Stimulated activated CD8-positive, alpha-beta memory T cell treated with anti-CD3 and anti-CD28 coated beads, Interleukin-4, amount 100 ng/mL, for 4 hours (primary cell): ENCODE data around the gene LRRC63.
"Not testable (repeated sequence)": the region's sequence is repeated elsewhere in the genome, so short reads cannot be mapped to it uniquely, and the experiment has no call there.

Source experiments
- DNase-seq, 2 donors: peaks; one replicate each; pipeline ENCODE4 v3.0.0-alpha.2; 2020; ENCODE audit warnings: low read depth in 2 of 2, low spot score in 1 of 2

The LRRC63 gene, protein sequence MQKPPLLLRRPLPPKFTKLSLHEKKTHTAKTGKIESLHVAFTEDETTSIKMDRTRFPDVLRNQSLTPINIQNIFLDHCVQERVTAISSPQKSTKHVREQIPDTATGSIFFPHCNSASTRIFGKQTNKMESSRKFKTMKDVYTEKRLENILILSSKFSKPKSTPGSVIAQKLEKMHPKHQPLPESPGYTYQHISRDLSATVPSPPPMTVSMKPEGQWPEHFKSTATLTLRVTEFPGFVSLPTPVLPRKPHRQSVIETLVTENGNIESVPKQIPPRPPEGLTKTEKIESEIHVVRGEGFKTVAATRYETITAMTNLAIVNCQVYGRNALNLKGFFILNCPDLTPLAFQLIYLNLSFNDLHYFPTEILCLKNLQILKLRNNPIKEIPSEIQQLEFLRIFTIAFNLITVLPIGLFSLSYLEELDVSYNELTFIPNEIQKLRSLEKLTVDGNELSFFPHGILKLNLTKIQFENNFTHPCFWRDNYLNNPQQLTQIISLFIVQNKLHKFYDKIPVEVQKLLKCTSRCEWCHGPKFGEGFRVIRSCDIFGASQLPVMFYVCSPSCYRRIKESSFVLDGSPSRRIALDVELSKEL

DNA sequence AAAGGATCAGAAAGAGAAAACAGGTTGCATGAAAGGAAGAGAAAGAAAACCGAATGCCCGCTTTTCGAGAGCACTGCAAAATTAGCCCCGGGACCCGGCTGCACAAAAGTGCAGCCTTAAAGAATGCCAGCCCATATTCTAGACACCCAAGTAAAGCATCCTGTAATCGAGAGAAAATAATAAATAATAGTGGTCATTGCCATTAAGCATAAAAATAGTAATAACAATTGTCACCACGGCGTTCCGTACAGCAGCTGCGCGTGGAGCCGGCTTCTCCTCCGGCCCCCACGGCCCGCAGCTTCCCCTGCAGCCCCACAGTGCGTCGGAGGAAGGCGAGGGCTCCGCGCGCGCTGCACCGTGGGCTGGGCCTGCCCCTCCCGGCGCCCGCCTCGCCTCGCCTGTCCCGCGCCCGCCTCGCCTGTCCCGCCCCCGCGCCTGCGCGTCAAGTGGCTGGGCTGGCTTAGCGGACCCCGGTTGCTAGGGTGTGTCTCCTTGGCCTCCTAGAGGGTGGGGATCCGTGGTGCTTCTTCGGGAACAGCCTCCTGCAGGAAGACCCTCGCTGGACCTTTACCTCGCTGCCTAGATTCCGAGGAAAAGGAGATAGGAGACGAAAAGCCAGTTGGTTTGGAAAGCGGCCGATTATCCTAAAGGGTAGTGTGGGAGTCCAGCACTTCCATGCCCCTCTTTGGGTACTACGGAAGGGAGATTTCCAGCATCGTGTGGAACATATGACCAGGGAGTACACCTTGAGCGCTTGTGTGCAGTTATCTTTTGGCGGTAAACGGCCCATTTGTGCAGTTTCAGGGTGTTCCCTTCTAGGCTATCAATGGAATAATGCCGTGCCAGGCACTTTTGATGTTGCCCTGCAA, at the start of gene LRRC63:
Gene LRRC63, plus strand, starts transcription at position 446 of the 869 bp plus-strand sequence. CDS start 1,107 bp downstream, outside the sequence.
- peak; percentile 71 for DNase-seq

DNA sequence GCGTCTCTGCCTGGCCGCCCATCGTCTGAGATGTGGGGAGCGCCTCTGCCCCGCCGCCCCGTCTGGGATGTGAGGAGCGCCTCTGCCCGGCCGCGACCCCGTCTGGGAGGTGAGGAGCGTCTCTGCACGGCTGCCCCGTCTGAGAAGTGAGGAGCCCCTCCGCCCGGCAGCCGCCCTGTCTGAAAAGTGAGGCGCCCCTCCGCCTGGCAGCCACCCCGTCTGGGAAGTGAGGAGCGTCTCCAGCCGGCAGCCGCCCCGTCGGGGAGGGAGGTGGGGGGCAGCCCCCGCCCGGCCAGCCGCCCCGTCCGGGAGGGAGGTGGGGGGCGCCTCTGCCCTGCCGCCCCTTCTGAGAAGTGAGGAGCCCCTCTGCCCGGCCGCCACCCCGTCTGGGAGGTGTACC, 49.0 kb upstream of the LRRC63 start:
- DNase-seq: not testable (repeated sequence)

DNA sequence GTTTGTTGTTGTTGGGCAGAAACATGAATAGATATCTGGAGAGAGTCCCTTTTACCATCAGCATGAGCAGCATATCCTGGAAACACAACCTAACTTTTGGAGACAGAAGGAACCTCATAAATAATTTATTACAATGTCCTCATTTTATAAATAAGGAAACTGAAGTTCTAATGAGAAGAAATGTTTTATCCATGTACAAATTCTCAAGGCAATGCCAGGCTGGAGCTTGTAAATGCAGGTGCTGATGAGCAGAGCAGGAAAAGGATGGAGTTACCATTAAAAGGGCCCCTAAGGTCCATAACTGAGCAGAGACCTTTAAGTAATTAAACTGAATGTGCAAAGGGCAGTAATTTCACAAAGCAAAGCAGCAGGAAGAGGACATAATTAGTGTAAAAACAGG, 47.1 kb upstream of the LRRC63 start:
- no peak for DNase-seq

DNA sequence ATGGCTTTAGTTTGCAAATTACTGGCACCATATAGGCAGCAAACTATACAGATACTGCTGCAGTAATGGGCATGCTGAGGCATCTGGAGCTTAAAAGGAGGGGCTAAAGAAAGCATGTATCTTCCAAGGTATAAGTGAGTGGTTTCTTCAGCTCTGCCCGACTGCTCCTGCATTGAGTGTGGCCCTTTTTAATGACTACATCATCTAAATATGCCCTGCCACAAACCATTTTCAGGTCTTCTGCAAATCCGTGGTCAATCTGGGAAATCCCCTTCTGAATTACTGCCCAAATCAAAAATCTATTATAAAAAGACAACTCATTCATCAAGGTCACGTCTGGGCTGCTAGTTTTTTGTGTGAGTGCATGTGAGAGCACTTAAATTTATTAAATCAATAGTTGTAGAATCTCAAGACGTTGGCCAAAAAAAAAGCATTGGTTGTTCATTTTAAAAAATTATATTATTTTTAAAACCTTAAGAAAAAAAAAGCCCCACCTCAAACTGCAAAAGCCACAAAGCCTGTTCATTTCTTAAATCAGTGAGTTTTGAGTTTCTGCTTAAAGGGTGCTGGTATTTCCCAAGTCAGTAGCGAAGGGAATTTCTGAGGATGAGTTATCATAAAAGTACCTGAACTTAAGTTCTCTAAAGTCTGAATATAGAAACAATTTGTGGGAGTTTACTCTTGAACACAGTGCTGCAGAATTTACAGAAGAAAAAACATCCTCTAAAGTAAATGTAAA, 46.1 kb upstream of the LRRC63 start:
- no peak for DNase-seq

DNA sequence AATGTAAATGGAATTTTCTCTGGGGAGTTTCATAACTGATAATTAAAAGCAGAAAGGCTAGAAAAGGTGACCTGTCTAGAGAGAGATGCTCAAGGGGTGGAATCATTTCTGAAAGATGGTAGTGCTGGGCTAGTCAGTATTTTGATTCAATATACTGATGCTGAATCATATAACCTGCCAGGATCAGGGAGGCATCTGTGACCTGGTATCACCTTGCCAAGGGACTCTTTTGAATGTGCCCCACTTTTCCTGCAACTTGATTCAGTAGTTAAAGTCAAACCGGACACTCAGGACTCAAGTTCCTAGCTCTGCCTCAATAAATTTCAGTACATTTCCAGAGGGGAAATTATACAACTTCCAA, 45.5 kb upstream of the LRRC63 start:
- no peak for DNase-seq

DNA sequence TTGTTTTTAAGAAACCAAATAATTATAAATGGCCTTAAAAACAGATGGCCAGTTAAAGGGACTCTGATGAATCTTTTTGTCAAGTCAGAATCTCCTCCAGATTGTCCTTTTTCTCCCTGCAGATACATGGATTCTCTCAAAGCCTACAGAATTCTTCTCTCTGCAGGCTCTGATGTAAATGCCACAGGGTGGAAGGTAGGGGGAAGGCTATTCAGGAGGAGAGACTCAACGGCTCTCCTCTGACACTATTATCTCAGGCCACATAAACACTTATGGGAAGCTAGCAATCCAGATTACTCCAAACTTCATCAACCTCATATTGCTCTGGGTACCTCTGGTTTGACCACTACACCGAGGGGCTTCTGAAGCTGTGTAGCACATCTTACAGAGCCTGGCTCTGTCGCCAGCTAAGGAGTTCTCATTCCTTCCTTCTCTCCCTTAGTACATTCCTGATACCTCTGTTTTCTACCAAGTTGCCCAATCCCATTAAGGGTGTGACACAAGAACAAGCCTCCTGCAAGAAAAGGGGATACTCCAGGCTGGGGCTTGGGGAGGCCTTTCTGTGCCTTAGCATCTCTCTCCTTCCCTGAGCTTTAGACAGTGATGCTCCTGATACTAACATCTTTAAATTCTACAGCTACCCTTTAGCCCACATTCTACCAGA, 44.6 kb upstream of the LRRC63 start:
- no peak for DNase-seq

DNA sequence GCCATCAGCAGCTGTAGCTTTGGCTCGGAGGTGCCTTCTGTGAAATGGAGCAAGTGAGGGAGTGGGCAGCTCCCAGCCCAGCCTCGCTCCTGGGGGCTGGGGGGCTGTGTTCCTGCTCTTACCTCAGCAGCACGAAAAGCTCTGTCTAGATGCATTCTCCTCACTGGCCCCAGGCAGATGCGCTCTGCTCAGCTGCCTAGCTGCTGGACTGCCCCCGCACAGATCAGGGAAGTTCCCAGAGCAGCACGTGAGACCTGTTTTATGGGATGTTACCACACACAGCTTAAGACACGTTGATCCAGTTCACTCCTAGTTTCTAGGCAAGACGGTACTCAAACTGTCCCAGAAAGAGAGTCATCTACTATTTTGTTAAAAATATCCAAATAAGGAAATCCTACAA, 43.4 kb upstream of the LRRC63 start:
- DNase-seq: no peak

DNA sequence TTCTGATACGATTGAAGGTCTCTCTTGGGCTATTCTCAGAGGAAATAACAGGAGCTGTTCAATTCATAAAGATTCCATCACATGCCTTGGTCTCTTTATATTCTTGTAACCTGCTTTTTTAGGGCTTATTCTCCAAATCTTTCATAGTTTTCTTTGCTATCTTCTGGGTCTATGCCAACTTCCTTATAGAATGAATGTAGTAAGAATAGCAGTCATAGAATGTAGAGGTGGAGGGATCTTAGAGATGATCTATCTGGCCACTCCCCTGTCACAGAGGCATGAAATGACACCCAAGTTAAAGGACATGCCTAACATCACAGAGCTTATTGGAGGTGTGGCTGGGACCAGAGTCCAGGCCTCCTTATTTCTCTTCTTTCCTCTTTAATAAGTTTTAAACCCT, 42.9 kb upstream of the LRRC63 start:
- no peak for DNase-seq

DNA sequence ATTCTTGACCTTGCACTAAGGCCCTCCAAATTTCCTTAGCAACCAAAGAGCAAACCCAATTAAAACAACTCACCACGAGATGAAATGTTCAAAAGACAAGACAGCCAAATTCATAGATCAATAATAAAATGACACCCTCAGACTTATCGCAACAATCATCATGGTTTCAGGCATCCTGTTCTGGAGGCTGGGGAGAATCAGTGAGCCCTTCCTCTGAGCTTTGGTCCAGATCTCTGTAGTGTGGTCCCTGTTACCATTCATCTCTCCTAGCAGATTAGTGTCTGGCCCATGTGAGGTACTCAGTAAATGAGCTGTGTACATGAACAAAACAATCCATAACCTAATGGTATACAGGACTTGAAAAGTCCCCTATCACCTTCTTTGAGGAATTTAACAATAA, 42.0 kb upstream of the LRRC63 start:
- DNase-seq: no peak

DNA sequence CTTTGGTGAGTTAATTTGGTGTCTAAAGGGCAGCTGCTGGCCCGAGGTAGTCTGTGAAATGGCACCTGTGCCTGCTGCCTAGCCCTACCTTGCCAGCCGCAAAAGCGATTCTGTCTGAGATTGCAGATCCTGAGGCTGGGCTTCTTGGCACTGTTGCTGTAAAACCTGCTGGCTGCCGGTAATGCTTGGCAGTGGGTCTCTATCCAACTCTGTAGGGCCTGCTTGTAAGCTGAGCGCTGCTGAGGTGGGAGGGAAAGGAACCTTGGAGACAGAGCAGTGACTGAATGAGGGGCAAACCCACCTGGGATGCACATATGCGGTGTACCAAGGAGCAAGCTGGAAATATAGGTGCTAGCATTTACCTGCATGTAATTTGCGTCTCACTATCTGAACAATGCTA, 41.5 kb upstream of the LRRC63 start:
- no peak for DNase-seq

DNA sequence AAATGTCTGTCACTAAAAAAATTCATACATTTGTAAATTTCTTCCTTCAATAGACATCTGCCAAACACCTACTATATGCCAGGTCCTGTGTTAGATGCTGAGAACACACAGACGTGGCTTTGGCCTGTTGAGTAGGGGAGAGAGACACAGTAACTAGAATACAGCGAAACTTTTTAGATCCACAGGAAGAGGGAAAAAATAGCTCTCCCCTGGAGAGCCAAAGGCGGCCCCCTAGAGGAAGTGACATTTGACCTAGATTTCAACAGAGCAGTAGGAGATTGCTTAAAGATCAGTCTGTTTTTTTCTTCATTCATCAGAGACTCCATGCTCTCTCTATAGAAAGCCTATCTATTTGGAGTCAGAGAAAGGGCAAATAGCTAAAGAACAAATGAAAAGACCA, 41.0 kb upstream of the LRRC63 start:
- DNase-seq: no peak

DNA sequence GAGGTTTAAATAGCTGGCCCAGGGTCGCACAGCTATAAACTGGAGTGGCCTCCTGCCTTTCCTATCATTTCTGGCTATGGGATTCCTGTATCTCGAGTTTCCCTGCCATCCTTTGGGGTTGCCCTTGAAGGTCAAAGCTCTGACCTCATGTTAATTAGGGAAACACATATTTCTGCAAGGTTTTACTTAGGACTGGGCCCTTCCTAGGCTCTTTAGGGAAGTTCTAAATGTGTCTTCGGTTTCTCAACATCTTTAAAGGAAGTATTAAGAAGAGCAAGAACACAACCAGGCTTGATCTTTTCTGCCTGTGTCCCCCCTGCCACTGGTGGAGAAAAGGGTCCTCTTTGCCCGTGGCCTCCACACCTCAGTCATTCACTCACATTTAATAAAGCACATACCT, 40.5 kb upstream of the LRRC63 start:
- no peak for DNase-seq

DNA sequence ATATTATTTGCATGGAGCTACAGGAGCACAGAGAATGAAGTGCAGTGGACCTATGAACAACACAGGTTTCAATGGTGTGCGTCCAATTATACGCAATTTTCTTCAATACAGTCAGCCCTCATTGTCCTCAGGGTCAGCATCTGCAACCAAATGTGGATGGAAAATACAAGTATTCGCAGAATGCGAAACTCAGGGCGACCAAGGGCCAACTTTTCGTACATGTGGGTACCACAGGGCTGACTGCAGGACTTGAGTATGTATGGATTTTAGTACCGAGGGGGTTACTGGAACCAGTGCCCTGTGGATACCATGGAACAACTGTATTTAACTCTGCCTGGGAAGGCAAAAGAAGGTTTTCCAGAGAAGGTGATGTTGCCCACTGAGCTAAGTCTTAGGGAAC, 40.0 kb upstream of the LRRC63 start:
- no peak for DNase-seq

DNA sequence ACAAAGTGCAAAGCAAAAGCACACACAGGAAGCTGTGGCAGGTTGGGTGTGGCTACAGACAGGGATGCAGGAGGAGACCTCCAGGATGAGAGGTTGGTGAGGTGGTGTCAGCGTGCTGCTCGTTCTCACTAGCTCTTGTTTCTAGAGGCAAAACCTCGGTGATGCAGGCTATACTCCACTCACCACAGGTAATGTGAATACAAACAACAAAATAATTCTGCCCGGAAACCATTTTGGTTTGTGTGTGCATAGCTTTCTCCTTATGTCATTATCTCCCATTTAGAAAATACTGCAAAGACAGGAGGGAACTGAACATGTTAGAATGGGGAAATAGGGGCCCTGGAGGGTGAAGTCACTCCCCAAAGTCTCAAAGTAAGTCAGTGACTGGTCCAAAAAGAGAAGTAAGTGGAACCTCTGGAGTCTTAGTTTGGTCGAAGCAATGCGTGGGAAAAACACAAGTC, 39.2 kb upstream of the LRRC63 start:
- no peak for DNase-seq

DNA sequence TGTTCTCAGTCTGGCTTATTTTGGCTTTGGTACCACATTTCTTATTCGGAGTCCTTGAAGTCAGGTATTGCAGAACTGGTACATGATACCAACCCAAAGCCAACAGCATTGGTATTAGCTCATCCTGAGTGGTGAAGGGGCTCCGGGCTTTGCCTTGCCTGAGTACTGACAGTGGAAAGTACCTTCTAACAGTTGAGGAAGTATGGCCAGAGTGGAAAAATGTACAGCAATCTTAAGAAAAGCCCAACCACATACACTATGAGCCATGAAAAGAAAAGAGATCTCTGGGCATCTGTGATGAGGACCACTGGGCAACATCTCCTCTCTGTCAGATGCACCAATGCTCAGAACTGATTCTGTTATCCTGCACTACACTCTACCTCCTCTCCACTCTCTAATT, 38.1 kb upstream of the LRRC63 start:
- no peak for DNase-seq

DNA sequence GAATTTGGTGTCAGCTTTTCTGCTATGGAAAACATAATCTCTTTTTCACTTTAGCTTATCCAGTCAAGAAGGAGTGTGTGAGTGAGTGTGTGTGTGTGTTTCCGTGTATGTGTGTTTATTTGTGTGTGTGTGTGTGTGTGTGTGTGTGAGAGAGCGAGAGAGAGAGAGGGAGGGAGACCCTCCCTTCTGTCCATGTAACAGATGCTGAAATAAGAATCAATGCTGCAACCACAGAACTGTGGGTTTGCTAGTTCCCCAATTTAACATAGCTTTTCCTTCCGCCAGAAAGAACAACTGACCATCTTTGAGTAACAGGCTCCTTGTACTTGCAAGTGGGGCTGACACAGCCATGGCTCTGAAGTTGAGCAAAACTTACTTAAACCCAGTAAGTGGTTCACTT, 35.0 kb upstream of the LRRC63 start:
- DNase-seq: no peak

DNA sequence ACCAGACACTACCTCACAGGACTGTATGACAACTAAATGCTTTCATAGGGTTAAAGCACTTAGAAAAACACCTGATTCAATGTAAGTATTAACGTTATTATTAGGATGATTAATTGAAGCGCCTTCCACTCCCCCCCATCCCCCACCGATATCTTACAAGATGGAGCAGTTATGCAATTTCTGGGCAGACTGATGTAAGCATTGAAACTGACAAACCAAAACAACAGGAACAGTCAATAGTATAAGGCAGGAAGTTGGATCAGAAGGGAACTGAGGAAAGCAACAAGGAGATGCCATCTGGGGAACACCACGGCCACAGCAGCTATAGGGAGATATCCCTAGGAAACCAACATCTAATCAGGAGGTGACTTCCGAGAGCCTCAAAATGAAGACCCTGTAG, 33.6 kb upstream of the LRRC63 start:
- DNase-seq: no peak

DNA sequence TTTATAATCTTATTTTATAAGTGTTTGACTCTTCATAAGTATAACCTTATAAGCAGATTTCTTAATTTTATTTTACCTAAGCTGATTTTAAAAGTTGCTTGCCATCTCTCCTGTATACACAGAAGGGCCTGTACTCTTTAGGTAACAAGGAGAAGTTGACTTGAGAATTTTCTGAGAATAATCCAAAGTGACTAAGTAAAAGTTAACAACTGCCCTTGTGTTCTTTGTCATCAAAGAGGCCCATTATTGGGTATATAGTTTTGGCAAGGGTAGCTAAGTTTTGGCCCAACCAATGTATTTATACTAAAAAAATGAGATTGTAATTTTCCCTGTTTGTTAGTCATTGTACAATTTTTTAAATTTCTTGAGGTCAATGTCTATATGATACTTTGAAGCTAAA, 32.9 kb upstream of the LRRC63 start:
- no peak for DNase-seq

DNA sequence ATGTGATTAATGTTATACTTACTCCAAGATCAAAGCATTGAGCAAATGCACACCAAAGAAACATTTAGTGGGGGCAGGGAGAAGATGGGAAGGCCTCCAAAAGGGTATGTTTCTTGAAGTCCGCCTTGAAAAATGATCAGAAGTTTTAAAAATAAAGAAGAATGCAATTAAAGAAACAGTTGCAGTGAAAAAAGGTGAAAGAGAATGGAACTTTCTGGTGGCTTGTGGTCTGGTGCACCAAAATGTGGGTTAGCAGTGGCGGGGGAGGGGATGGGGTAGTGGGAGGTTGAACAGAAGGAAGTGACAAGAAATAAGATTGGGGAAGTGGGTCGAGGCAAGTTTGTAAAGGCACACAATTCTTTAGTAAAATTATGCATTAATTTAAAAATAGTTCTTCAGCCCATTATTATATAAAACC, 32.2 kb upstream of the LRRC63 start:
- peak; percentile 60 to 75 for DNase-seq

DNA sequence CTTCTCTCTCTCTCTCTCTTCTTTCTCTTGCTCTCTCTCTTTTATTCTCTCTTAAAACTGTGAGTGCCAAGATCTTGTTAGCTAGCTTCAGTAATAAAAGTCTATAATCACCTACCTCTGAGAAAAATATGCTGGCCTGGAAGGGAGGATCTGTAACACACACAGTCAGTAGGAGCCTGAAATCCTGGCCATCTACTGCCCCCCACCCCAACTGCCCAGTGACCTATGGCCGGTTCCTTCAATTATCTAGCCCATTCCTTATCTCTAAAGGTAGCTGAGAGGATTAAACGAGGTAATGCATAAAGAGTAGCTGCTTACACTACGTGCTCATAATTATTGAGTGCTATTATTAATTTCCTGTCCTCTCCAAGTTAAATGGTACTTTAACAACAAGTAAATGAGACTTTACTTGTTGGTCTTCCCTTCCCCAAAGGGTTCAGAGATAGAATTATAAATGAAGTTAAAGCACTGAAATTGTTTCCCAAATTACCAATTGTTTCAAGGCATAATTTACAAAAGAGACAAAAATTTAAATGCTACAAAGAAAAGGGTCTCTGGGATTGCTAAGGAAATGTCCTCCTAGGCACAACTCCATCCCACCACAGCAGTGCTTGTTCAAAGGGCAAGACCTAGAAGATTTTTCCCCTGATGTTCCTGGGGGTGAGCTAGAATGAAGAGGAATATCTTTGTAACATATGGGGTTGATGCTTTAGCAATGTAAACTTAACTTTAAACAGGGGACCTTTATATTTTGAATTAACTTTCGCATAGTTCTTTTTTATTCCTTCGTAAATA, 31.6 kb upstream of the LRRC63 start:
- DNase-seq: no peak
